Measurements from ENCODE around the gene GATB.

Gene GATB

GRCh38 chr4:151656058-151656457 lies 104.7 kb downstream of the GATB start:
- DNase-seq (ENCODE audit: low read depth in 1 of 2, low spot score in 1 of 2): no peak

- no peak for DNase-seq (ENCODE audit: low read depth in 1 of 2, low spot score in 1 of 2)
These were observed 107.3 kb downstream of the GATB start for GRCh38 chr4:151653548-151653918.

GRCh38 chr4:151652841-151653547 lies 107.8 kb downstream of the GATB start:
- no peak for DNase-seq (ENCODE audit: low read depth in 1 of 2, low spot score in 1 of 2)

DNA sequence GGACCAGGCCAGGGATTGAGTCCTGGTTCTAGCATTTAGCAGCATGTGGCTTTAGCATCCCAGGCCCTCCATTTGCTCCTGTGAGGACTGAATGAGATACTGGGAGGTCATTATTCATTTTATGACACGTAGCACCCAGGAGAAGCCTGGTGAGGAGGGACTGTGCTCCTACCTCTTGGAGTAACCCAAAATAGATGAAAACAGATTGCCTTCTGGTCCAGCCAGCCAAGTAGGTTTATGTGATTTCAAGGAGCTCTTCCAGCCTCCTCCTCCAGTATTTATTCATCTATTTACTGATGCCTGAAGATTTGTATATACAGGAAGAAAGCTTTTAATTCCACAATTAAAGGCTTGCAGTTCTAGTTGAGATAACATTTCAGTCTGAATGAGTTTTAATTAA lies 109.3 kb downstream of the GATB start:
- DNase-seq (ENCODE audit: low read depth in 1 of 2, low spot score in 1 of 2): no peak

- no peak for DNase-seq (ENCODE audit: low read depth in 1 of 2, low spot score in 1 of 2)
These were observed 111.3 kb downstream of the GATB start for GRCh38 chr4:151649479-151649878.

DNA sequence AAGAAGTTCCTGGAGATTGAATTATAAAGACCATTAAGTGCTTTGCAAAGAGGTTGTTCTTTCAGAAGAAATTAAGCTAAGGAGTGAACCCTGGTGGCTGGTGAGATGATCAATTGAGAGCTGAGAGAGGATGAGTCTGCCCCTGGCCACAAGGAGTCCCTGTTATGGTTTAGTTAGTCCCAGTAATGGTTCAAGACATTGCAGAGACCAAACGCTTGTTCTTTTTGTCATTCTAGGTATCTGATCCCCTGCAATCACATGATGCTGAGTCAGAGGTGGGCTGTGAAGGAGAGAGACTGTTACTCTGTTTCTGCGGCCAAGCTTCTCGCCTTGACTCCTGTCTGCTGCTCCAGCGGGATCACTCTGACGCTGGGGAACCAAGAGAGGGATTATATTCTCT lies 114.5 kb downstream of the GATB start:
- DNase-seq (ENCODE audit: low read depth in 1 of 2, low spot score in 1 of 2): no peak

- no peak for DNase-seq (ENCODE audit: low read depth in 1 of 2, low spot score in 1 of 2)
These were observed 116.2 kb downstream of the GATB start for GRCh38 chr4:151644622-151645021.

- no peak for DNase-seq (ENCODE audit: low read depth in 1 of 2, low spot score in 1 of 2)
These were observed 117.2 kb downstream of the GATB start for GRCh38 chr4:151643564-151643963.

DNA sequence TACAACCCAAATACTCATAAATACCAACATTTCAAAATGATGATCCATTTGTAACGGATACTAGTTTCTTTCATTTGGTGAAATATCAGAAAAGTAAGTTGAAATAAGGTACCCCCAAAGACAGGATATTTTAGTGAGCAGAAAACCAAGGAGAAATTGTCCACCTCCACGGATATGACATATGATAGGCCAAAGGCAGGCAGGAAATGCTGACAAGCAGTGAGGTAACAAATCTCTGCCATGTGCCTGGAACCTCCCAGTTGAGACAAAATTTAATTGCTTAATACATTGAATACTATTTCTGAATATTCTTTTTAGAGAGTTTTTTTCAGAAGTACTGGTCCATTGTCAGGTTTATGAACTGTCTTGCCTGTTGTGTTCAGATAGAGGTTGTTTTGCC lies 118.8 kb downstream of the GATB start:
- no peak for DNase-seq (ENCODE audit: low read depth in 1 of 2, low spot score in 1 of 2)

DNA sequence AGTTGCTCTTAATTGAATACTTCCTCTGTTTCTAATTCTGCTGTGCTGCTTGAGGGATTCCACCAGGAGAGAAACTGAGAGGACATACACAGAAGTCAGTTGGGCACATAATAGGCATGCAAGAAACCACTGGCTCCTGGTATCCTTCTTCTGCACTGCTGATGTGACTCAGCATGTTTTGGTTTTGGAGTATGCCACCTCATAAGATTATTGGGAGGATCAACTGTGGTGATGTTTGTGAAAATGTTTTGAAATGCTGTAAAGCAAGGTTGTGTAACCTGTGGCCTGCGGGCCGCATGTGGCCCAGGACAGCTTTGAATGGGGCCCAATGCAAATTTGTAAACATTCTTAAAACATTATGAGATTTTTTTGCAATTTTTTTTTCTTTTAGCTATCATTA lies 119.6 kb downstream of the GATB start:
- DNase-seq (ENCODE audit: low read depth in 1 of 2, low spot score in 1 of 2): no peak

GRCh38 chr4:151640381-151640780 lies 120.4 kb downstream of the GATB start:
- no peak for DNase-seq (ENCODE audit: low read depth in 1 of 2, low spot score in 1 of 2)

GRCh38 chr4:151638295-151638858 lies 122.4 kb downstream of the GATB start:
- no peak for DNase-seq (ENCODE audit: low read depth in 1 of 2, low spot score in 1 of 2)

GRCh38 chr4:151631349-151631748 lies 129.5 kb downstream of the GATB start:
- DNase-seq (ENCODE audit: low read depth in 1 of 2, low spot score in 1 of 2): no peak

- DNase-seq (ENCODE audit: low read depth in 1 of 2, low spot score in 1 of 2): no peak
These were observed 131.6 kb downstream of the GATB start for GRCh38 chr4:151629097-151629783.

DNA sequence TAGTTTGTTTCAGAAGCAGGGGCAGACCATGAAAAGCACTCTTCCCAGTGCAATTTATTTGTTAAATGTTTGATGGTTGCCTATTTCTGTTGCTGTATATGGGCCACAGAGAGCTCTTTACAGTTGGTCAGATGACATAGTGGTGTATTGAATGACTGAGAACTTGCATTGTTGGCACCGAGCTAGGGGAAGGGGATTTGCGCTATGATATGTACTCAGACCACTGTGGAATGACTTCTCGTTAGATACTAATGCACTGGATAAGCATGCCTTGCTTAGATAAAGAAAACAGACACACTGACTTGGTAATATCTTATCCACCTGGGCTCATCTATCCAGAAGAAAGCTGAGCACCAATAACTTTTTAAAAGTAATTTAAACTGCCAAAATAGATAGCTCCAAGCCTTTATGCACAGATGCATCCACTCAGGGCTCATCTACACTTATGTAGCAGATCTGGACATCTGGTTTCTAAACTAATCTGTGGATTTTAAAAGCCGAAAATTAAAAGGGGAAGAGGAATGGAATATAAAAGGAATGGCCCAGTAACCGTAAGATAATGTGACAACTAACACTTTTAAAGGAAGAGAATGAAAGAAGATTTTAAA lies 132.7 kb downstream of the GATB start:
- no peak for DNase-seq (ENCODE audit: low read depth in 1 of 2, low spot score in 1 of 2)

GRCh38 chr4:151627491-151627890 lies 133.3 kb downstream of the GATB start:
- DNase-seq (ENCODE audit: low read depth in 1 of 2, low spot score in 1 of 2): no peak

- DNase-seq (ENCODE audit: low read depth in 1 of 2, low spot score in 1 of 2): no peak
These were observed 134.1 kb downstream of the GATB start for GRCh38 chr4:151626751-151627150.

DNA sequence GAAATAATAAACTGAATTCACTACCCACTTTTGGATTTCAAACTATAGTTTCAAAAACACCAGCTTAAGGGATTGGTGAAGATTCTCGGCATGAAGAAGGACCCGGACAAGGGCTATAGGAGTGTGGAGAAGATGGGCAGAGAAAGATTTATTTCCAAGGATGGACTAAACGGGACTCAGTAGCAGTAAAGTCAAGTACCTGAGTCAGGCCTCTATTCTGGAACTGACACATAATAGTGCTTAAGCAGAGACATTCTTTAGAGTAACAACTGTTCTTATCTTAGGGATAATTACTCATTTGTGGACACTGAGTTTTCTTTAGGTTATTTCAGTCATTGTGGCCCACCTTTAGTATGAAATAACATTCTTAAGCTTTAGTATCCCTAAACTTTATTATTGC lies 134.6 kb downstream of the GATB start:
- no peak for DNase-seq (ENCODE audit: low read depth in 1 of 2, low spot score in 1 of 2)

DNA sequence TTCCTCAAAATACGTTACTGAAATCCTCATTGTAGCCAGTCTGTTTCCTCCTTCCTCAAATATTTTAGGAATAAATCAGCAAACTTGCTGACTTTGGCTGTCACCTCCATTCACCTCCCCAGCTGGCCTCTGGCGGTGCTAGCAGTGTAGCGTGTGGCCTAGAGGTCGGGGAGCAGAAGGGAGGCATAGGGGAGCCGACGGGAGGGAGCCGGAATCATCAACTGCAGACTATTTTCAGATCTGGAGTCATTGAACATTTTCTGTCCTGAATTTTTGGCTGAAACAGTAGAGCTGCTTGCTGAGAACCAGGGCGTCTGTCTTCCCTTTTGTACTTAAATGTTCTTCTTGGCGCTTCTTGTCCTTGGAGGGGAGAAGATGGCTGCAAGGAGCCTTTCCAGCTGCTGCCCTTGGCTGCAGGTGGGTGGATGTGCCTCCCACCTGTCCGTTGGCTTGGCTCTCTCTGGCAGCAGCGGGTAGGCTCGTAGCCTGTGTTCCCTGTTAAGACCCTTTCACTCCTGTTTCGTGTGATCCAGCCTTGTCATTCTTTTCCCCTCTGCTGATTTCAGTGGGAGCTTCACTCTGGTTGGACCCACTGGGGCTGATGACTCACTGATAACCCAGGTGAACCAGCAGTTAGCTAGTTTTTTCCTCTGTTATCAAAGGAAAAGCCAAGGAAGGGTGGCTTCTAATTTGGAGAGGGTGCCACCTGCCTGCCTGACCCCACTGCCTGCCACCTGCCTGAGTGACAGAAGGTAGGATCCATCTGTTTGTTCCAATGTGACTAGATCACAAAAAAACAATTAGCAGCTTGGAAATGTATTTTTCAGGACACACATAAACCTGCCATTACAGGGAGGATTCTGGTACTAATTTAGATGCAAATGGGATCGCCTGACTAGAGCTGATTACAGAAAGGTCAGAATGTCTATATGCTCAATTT lies 135.9 kb downstream of the GATB start:
- DNase-seq (ENCODE audit: low read depth in 1 of 2, low spot score in 1 of 2): no peak
